Mesenteric fat pad (tissue), 1 donor: Measurements from ENCODE around the gene PGS1. TPM values are rescaled to one million over a fixed set of nuclear protein-coding genes. Genes with fewer than 3 reads are reported as not detected.

Source experiments
- DNase-seq: peaks from one replicate; pipeline ENCODE4 v3.0.0-alpha.2; 2020; ENCODE audit warnings: low spot score
- total RNA-seq: library from RNA; stranded (reverse); fragmentation: NEBNext Ultra II Directional; extraction: Animal tissue kit (Norgen Biotek cat#: 25700); gene quantifications from one replicate; pipeline ENCODE4 v1.2.1, GENCODE V29; 2021
- donor health status: DM: yes; HTN: yes; CAD: no.

Gene PGS1
- total RNA-seq, 1 donor from 2014 or later, result 64.0 TPM

GRCh38 chr17:78346605-78347250 lies 31.7 kb upstream of the PGS1 start:
- DNase-seq, result no peak

DNA sequence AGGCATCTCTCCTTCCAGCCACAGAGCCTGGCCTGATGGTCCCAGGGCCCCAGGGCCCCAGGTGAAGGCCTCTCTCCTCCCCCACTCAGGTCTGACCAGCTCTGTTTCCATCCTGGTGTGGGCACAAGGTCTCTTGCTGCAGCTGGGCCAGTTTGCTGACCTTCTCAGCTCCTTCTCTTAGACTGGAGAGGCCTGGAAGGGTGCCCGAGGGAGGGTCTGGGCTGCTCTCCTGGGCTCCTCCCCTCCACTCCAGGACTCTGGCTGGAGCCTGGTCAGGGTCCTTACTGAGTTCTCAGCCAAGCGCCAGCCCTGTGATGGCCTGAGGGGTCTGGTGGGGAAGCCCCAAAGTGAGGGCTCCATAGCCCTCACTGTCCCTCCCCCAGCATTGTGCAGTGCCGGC lies 31.0 kb upstream of the PGS1 start:
- no peak for DNase-seq

GRCh38 chr17:78348055-78348770 lies 30.2 kb upstream of the PGS1 start:
- DNase-seq, result no peak

DNA sequence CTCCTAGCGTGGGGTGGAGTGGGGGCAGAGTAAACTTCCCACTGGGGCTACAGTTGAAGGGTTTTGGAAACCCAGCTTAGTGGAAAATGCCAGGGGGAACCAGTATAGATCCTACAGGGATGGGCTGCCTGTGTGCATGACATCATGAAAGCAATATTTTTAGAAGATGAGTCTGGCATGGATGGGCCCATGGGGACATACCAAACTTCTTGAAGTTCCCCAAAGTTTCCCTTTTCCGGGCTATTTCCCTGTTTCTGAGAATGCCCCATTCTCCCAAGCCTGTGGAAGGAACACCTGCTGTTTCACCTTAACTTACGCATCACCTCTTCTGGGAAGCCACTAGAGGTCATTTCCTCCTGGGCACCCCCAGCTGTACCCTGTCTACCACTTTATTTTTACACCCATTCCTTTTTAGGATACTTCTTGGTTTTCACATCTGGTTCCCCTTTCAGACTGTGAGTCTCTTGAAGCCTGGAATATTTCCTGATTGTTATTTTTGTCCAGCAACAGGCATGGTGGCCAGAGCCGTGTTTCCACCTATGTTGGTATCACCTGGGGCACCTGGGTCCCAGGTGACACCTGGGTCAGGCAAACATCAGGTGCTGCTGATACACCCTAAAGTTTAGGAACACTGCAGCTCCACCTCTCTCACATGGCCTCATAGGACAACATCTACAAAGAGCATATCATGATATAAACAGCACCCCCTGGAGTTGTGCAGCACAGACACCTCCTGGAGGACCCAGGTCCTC lies 28.4 kb upstream of the PGS1 start:
- no peak for DNase-seq

DNA sequence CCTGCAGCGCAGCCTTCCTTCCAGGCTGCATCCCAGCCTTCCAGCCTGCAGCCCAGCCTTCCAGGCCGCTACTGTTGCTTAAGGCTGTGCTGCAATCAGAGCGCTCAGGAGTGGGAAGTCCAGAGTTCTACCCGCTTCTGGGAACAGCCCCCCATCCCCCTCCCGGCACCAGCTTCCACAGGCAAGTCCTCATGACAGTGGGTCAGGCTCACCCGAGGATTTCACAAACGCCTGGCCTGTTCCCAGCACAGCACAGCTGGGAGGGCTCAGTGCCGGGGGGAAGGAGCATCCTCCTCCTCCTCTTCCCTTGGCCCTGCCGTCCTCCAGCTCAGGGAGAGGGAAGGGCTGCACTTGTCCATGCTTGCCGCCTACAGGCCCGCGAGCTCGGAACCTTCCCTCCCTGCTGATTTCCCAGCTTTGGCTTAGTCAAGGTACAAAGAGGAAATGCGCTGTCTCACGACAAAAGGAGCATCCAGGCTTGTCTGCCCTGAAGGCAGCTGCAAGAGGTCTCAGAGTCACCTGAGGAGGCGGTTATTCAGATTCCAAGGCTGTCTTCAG lies 26.9 kb upstream of the PGS1 start:
- DNase-seq, result peak; percentile 96

- no peak for DNase-seq
Measured at GRCh38 chr17:78353834-78354233, 24.6 kb upstream of the PGS1 start.

DNA sequence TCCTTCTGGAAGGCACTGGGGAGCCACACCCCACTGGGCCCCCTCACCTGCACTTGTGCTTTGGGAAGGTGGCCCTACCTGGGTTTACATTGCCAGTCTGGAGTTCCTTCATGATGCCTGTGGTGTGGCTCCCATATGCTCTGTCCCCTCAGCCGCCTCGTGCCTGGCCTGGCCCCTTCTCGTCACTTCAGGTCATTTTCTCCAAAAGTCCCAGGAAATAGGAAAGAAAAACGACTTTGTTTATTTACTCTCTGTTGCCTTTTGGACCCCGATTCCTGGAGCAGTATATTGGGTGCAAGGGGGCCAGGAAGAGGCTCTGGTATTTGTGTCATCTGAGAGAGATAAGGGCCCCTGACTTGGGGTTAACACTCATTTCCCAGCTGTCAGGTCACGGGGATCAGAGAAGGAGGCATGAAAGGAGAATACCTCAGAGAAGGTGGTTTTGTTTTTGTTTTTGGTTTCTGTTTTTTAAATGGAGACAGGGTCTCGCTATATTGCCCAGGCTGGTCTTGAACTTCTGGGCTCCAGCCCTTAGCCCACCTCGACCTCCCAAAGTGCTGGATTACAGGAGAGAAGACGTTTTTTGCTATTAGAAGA lies 23.3 kb upstream of the PGS1 start:
- DNase-seq, result no peak

GRCh38 chr17:78355701-78356100 lies 22.7 kb upstream of the PGS1 start:
- DNase-seq, result no peak

- no peak for DNase-seq
Measured at GRCh38 chr17:78356101-78356713, 22.2 kb upstream of the PGS1 start.

DNA sequence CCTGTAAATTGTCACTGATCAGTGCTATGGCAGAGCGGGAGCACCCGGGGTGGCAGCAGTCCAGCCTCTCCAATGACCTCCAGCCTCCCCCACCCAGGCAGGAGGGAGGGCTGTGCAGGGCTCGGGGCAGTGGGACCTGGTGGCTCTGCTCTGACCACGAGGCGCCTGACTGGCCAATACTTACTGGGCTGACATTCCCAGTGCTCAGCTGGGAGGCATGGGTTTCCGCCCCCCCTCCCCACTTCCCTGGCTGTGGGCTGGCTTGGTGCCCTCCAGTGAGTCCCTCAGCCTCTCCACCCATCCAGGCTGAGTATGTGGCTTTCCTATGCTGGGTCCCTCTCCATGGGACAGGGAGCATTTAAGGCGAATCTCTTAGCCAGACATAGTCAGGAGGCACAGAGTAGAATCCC lies 21.3 kb upstream of the PGS1 start:
- DNase-seq, result no peak

DNA sequence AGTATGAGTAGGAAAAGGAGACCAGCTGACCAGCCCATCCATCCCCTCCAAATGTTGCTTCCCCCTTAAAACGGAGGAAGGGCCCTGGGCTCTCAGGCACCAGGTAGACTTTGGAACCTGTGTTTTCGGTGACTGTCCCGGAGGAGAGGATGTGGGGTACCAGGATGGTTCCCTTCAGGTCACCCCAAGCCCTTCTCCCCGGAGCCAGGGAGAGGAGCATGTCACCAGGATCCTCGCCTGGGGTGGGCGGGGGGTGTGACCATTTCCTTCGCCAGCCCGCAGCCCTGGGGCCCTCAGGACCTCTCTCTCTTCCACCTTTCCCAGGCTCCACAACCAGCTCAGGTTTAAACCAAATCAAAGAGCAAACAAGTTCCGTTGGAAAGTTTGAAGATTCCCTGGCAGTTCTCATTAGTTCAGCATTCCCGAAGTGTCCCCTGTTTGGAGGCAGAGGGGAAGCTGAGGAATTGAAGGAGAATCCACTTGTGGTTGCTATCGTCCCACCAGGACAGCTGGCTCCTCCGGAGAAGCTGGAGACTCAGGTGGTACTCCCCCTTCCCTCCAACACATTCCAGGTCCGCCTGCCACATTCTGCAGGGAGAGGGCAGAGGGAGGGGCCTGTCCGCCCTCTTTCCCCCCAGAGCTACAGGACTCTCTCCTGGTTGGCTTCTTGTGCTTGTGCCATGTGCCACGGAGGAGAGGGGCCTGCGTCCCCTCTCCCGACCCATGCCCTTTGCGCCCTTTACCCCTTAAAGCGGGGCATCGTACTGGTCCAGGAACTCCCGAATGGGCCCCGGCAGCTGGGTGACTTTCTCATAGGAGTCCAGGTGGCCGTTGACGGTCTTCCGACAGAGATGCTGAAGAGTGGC lies 20.5 kb upstream of the PGS1 start:
- DNase-seq, result no peak

DNA sequence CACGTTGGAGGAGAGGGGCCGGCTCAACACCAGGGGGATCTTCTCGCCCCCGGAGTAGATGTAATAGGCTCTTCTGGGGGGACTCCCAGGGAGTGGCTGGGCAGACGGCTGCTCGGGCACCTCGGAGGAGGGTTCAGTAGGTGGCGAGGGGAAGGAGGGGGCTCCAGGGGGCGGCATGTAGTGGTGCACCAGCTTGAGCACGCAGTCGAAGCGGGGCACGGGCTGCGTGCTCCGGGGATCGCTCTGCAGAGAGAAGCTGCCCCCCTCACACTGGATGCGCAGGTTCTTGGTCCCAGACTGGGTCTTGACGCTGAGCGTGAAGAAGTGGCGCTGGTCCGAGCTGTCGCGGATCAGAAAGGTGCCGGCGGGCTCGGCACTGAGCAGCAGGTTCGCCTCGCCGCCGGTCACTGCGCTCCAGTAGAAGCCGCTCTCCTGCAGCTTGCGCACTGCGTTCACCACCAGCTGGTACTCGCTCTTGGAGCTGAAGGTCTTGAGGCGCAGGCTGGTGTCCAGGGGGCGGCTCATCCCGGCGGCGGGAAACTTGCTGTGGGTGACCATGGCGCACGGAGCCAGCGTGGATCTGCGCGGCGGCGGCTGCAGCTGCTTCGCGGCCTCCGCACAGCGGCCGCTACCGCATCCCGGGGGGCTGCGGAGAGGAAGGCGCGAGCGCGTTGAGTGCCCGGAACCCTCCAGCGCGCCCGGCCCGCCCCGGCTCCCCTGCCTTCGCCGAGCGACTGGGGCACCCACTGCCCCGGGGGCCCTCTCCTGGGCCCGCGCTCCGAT lies 19.7 kb upstream of the PGS1 start:
- no peak for DNase-seq

GRCh38 chr17:78359321-78359996 lies 19.0 kb upstream of the PGS1 start:
- no peak for DNase-seq

GRCh38 chr17:78359997-78360370 lies 18.5 kb upstream of the PGS1 start, which contains the start of gene SOCS3:
SOCS3 (minus strand) TSS chr17:78360077; CDS start chr17:78359095, 982 bp downstream.
- DNase-seq, result peak; percentile 99

- DNase-seq, result peak; percentile 100
Measured at GRCh38 chr17:78360371-78361224, 17.9 kb upstream of the PGS1 start.

DNA sequence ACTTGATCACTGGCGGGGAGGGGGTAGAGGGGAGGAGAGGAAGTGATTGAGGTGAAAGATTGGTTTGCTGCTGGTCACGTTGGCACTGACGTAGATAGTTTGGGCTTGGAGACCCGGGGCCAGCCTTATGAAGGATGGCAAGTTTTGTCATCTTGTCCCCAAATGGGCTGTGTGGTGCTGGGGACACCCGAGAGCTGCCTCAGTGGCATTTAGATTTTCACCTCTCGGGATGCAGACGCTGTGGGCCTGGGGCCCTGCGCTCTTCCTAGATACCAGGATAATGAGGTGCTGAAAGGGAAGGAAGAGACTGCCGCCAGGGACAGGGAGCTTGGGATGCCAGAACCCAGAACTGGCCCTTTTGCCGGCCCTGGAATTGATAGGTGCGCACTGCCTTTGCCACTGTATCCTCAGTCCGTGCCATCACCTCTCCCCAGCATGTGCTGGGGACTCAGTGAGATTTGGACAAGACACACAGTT lies 17.2 kb upstream of the PGS1 start:
- DNase-seq, result no peak

DNA sequence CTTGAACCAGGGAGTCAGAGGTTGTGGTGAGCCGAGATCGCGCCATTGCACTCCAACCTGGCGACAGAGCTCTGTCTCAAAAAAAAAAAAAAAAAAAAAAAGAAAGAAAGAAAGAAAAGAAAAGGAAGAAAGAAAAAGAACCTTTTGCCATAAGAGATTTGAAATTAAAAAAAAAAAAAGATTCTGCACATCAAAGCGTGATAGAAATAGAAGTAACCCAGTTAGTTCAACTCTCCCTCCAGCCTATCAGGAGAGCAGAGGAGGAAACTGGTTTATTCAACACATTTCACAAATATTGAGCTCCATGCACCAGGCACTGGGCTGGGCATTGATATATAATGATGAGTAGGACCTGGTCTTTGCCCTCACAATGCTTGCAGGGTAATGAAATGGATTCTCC lies 16.2 kb upstream of the PGS1 start:
- DNase-seq, result no peak

DNA sequence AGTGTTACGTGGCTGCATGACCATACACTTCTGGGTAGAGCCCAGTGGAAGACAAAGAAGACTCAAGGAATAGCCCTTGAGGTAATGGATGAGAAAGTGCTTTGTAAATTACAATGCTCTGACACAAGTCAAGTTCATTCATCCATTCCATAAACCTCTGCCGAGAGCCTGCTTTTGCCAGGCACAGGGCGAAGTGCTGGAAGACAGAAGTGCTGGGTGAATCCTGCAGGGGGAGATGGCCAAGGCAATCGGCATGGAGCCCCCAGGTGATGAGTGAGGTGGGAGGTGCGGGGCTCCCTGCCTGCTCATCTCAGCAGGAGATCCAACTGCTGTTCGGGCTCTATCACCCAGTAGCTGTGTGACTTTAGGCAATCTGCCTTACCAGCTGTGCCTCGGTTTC lies 15.8 kb upstream of the PGS1 start:
- no peak for DNase-seq
